Diencephalon (tissue), 1 donor: ENCODE measurements around the gene IDUA. TPM values are rescaled to one million over a fixed set of nuclear protein-coding genes. Genes with fewer than 3 reads are reported as not detected.

Source experiments
- total RNA-seq: library from RNA; depleted of rRNA; stranded (reverse); fragments of >200 nt; gene quantifications from one replicate; pipeline ENCODE4 v1.2.3, GENCODE V29; 2014

The IDUA gene
- 7.8 TPM for total RNA-seq

GRCh38 chr4:986879-987623 lies at the start of gene IDUA:
TSS of gene IDUA (plus strand) at chr4:987044. CDS start at chr4:987085, 41 bp downstream.

GRCh38 chr4:973431-974397 lies 13.1 kb upstream of the IDUA start, which contains the start of gene DGKQ:
TSS of gene DGKQ (minus strand) at chr4:973569. CDS start at chr4:973482, 87 bp downstream.

GRCh38 chr4:993111-994029 lies 6.5 kb downstream of the IDUA start, which contains the start of gene SLC26A1:
TSS of gene SLC26A1 (minus strand) at chr4:993404. CDS start at chr4:991703, 1,701 bp downstream.

GRCh38 chr4:1011022-1011665 lies 24.3 kb downstream of the IDUA start, which contains the start of gene FGFRL1:
TSS of gene FGFRL1 (plus strand) at chr4:1011626. CDS start at chr4:1012486, 860 bp downstream.

Other genes with a start within 250 kb of the IDUA start
- gene CPLX1, start 160.9 kb upstream of the IDUA start, total RNA-seq = 3.5 TPM
- gene GAK, start 54.7 kb upstream of the IDUA start, total RNA-seq = 46.8 TPM
- gene TMEM175, start 54.6 kb upstream of the IDUA start, total RNA-seq = 26.1 TPM
- 10.4 TPM for gene DGKQ, start 13.5 kb upstream of the IDUA start, total RNA-seq
- gene SLC26A1, start 6.4 kb downstream of the IDUA start, total RNA-seq = 1.8 TPM
- gene FGFRL1, start 24.6 kb downstream of the IDUA start, total RNA-seq = 5.5 TPM
- 3.5 TPM for gene RNF212, start 126.5 kb downstream of the IDUA start, total RNA-seq
- gene SPON2, start 185.5 kb downstream of the IDUA start, total RNA-seq = 5.1 TPM